Fibroblast of lung (primary cell): ENCODE measurements around the gene SPATS2L. TPM values are rescaled to one million over a fixed set of nuclear protein-coding genes. Genes with fewer than 3 reads are reported as not detected.

Experiments
- DNase-seq, 2 donors: peaks; one replicate each; pipeline versions ENCODE4 v3.0.0 to v3.0.0-alpha.2; 2010; ENCODE audit warnings: low read depth in 2 of 2
- H2AFZ ChIP-seq: 2 replicates; pipeline ENCODE4 v1.5.1; 2012; ENCODE audit warnings: low read length, control low read depth, inconsistent platforms
- H3K27ac ChIP-seq: 2 replicates; pipeline ENCODE4 v1.5.1; 2011; ENCODE audit warnings: low read length, control low read depth; ENCODE audit not compliant: insufficient read depth
- H3K27me3 ChIP-seq: 2 replicates; pipeline ENCODE4 v1.5.1; 2011; ENCODE audit warnings: mild to moderate bottlenecking, low read length; ENCODE audit not compliant: control insufficient read depth, insufficient read depth
- H3K36me3 ChIP-seq: 2 replicates; pipeline ENCODE4 v1.5.1; 2011; ENCODE audit warnings: low read length; ENCODE audit not compliant: control insufficient read depth, insufficient read depth
- H3K4me1 ChIP-seq: 2 replicates; pipeline ENCODE4 v1.5.1; 2011; ENCODE audit warnings: low read length; ENCODE audit not compliant: control insufficient read depth, insufficient read depth; ENCODE audit errors: extremely low read depth
- H3K4me2 ChIP-seq: 2 replicates; pipeline ENCODE4 v1.5.1; 2011; ENCODE audit warnings: low read length, control low read depth; ENCODE audit not compliant: insufficient read depth; ENCODE audit errors: extremely low read depth
- H3K4me3 ChIP-seq, 4 experiments: fragments of 200-600 bp in 1 of 4; sonication (generic) in 1 of 4; replicated peaks in 1 of 4; 2 replicates each; pipeline ENCODE4 v1.5.1; 2011 to 2016; ENCODE audit warnings: low read length in 4 of 4, low read depth in 3 of 4, mild to moderate bottlenecking in 3 of 4, control low read depth in 2 of 4, inconsistent platforms in 1 of 4, mixed read lengths in 1 of 4; ENCODE audit not compliant: insufficient read depth in 1 of 4; ENCODE audit errors: control extremely low read depth in 1 of 4
- H3K79me2 ChIP-seq: 2 replicates; pipeline ENCODE4 v1.5.1; 2012; ENCODE audit warnings: mild to moderate bottlenecking, low read length, inconsistent platforms; ENCODE audit not compliant: control insufficient read depth, insufficient read depth
- H3K9ac ChIP-seq: 2 replicates; pipeline ENCODE4 v1.5.1; 2011; ENCODE audit warnings: mild to moderate bottlenecking, low read length, control low read depth; ENCODE audit not compliant: insufficient read depth
- H3K9me3 ChIP-seq: 2 replicates; pipeline ENCODE4 v1.5.1; 2012; ENCODE audit warnings: low read depth, low read length; ENCODE audit not compliant: control insufficient read depth, insufficient read depth
- H4K20me1 ChIP-seq: 2 replicates; pipeline ENCODE4 v1.5.1; 2011; ENCODE audit warnings: low read length; ENCODE audit not compliant: control insufficient read depth, insufficient read depth; ENCODE audit errors: extremely low read depth
- EZH2 ChIP-seq: IDR thresholded peaks from 2 replicates; pipeline ENCODE4 v1.5.1; 2012; ENCODE audit warnings: low read length, control low read depth, mild to moderate bottlenecking; ENCODE audit errors: missing control alignments
- polyA plus RNA-seq, 2 donors: library from polyadenylated mRNA; depleted of rRNA in 1 of 2; stranded (reverse) in 1 of 2; unstranded in 1 of 2; fragments of >200 nt; gene quantifications; 2 replicates each; pipeline ENCODE4 v1.2.1, GENCODE V29; 2011 to 2012; ENCODE audit warnings: missing spikeins in 1 of 2
- total RNA-seq: library from RNA; depleted of rRNA; stranded (reverse); fragments of >200 nt; gene quantifications from 2 replicates; pipeline ENCODE4 v1.2.1, GENCODE V29; 2014
- TF ChIP-seq, protein P1 (sequence below), 2 donors: IDR thresholded peaks in 1 of 2; conservative IDR thresholded peaks in 1 of 2; 1 replicate in 1 of 2; 2 replicates in 1 of 2; pipeline ENCODE4 v1.5.1; 2011 to 2012; ENCODE audit warnings: low read length in 2 of 2, control low read depth in 1 of 2, inconsistent platforms in 1 of 2, low read depth in 1 of 2, mild to moderate bottlenecking in 1 of 2

The SPATS2L gene
- total and polyA plus RNA-seq, 2 donors (not counting 1 experiment from before 2014, with no cell fraction given), result 73.8 to 291 TPM

DNA sequence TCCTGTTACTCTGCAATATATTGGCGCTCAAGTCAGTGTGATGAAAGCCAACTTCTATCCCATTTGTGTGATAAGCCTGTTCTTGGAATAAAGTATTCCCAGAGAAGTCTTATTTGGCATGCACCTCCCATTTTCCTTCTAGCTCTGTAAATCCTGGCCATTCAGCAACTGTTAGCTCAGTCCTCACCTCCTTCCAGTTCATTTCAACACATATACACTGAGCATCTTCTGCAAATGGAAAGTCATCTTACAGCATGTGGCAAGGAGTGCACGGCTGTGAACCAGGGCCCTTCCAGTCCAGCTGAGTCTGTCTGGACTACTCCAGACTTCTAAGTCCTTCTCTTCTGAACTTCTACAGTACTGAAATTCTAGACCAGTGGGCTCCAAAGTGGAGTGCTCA is 53.1 kb downstream of the SPATS2L start:
- H2AFZ ChIP-seq, result no peak overlapping the region
- H3K4me1 ChIP-seq, result peaks cover 14% of the 10 kb centered on the region
- no peak overlapping the region for H3K4me3 ChIP-seq
- no peak overlapping the region for H3K27ac ChIP-seq
- no peak for TF ChIP-seq EZH2
- TF ChIP-seq, protein P1, sequence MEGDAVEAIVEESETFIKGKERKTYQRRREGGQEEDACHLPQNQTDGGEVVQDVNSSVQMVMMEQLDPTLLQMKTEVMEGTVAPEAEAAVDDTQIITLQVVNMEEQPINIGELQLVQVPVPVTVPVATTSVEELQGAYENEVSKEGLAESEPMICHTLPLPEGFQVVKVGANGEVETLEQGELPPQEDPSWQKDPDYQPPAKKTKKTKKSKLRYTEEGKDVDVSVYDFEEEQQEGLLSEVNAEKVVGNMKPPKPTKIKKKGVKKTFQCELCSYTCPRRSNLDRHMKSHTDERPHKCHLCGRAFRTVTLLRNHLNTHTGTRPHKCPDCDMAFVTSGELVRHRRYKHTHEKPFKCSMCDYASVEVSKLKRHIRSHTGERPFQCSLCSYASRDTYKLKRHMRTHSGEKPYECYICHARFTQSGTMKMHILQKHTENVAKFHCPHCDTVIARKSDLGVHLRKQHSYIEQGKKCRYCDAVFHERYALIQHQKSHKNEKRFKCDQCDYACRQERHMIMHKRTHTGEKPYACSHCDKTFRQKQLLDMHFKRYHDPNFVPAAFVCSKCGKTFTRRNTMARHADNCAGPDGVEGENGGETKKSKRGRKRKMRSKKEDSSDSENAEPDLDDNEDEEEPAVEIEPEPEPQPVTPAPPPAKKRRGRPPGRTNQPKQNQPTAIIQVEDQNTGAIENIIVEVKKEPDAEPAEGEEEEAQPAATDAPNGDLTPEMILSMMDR (conservative IDR thresholded peaks at IDR 0.05 in 1 of 2, IDR thresholded peaks at IDR 0.05 in 1 of 2; ENCODE audit: low read depth in 1 of 2, low read length in 2 of 2), result no peak
- H3K27me3 ChIP-seq, result no peaks in the 10 kb centered on the region
- no peak overlapping the region for H3K9ac ChIP-seq
- DNase-seq, result no peak
- no peaks in the 10 kb centered on the region for H3K36me3 ChIP-seq
- no peaks in the 10 kb centered on the region for H4K20me1 ChIP-seq
- peaks cover 68% of the 10 kb centered on the region for H3K79me2 ChIP-seq
- no peak overlapping the region for H3K4me2 ChIP-seq
- no peaks in the 10 kb centered on the region for H3K9me3 ChIP-seq

- H3K4me2 ChIP-seq, result no peak overlapping the region
- peaks cover 68% of the 10 kb centered on the region for H3K79me2 ChIP-seq
- no peaks in the 10 kb centered on the region for H4K20me1 ChIP-seq
- no peak overlapping the region for H3K4me3 ChIP-seq
- peaks cover 14% of the 10 kb centered on the region for H3K4me1 ChIP-seq
- H3K9ac ChIP-seq, result no peak overlapping the region
- H2AFZ ChIP-seq, result no peak overlapping the region
- H3K36me3 ChIP-seq, result no peaks in the 10 kb centered on the region
- no peak for TF ChIP-seq EZH2
- TF ChIP-seq, protein P1 (conservative IDR thresholded peaks at IDR 0.05 in 1 of 2, IDR thresholded peaks at IDR 0.05 in 1 of 2; ENCODE audit: low read depth in 1 of 2, low read length in 2 of 2), result no peak
- H3K27ac ChIP-seq, result no peak overlapping the region
- H3K9me3 ChIP-seq, result no peaks in the 10 kb centered on the region
- no peak for DNase-seq
- no peaks in the 10 kb centered on the region for H3K27me3 ChIP-seq
Measured at GRCh38 chr2:200360364-200360763, 53.9 kb downstream of the SPATS2L start.

DNA sequence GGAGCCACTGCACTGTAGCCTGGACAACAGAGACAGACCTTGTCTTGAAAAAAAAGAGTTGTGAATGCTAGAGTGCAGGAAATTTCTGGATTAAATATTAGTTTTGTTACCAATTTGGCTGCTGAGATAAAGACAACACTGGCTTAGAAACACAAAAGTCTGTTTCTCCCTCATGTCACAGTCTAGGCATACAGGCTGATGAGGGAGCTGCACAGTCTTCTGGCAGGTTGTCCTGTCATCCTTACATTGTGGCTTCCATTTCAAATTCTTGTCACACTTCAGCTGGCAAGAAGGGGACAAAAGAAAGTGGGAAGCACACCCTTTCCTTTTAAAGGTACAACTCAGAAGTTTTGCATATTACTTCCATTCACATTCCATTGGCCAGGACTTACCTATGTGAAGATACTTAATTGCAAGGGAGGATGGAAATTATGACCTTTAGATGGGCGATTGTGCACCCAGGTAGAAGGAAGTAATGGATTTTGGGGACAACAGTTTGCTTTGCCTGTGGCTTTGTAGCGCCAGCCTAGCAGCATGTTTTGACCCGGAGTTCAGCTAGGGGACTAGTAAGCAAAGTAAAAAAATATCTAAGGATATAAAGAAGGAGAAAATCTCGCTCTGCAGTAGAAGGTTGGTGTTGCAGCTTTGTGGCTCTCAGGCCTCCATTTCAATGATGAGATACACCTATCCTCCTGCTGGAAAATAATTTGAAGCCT is 55.9 kb downstream of the SPATS2L start:
- DNase-seq, result no peak
- H4K20me1 ChIP-seq, result no peaks in the 10 kb centered on the region
- no peaks in the 10 kb centered on the region for H3K27me3 ChIP-seq
- no peak overlapping the region for H3K9ac ChIP-seq
- H3K9me3 ChIP-seq, result no peaks in the 10 kb centered on the region
- H3K4me3 ChIP-seq, result no peak overlapping the region
- H3K36me3 ChIP-seq, result no peaks in the 10 kb centered on the region
- peaks cover 8% of the 10 kb centered on the region for H3K4me1 ChIP-seq
- peaks cover 68% of the 10 kb centered on the region for H3K79me2 ChIP-seq
- H3K27ac ChIP-seq, result no peak overlapping the region
- H2AFZ ChIP-seq, result no peak overlapping the region
- no peak overlapping the region for H3K4me2 ChIP-seq
- TF ChIP-seq, protein P1 (conservative IDR thresholded peaks at IDR 0.05 in 1 of 2, IDR thresholded peaks at IDR 0.05 in 1 of 2; ENCODE audit: low read depth in 1 of 2, low read length in 2 of 2), result no peak
- no peak for TF ChIP-seq EZH2
